Prostate gland (tissue), 2 donors: ENCODE results near the gene PLAAT1. TPM values are rescaled to one million over a fixed set of nuclear protein-coding genes. Genes with fewer than 3 reads are reported as not detected.

Experiments used
- DNase-seq: peaks from one replicate; pipeline ENCODE4 v3.0.0-alpha.2; 2019; ENCODE audit warnings: low spot score
- H3K27ac ChIP-seq, 2 donors: fragments of 200-600 bp; sonication (generic); 2 replicates each; pipeline ENCODE4 v1.5.1; 2017 to 2019
- H3K27me3 ChIP-seq: fragments of 200-600 bp; sonication (generic); replicated peaks from 2 replicates; pipeline ENCODE4 v1.5.1; 2019; ENCODE audit not compliant: insufficient read depth
- H3K36me3 ChIP-seq, 2 donors: fragments of 200-600 bp; sonication (generic); 1 replicate in 1 of 2; 2 replicates in 1 of 2; pipeline versions ENCODE4 v1.5.1 to v1.8.1; 2017 to 2019
- H3K4me1 ChIP-seq: fragments of 200-600 bp; sonication (generic); replicated peaks from 2 replicates; pipeline ENCODE4 v1.5.1; 2019
- H3K4me3 ChIP-seq, 2 donors: fragments of 200-600 bp; sonication (generic); 2 replicates each; pipeline ENCODE4 v1.5.1; 2017 to 2019
- H3K9me3 ChIP-seq: fragments of 200-600 bp; sonication (generic); 2 replicates; pipeline ENCODE4 v1.5.1; 2017
- CTCF ChIP-seq, 4 experiments: fragments of 200-600 bp in 2 of 4; fragments of 450-650 bp in 2 of 4; sonication (generic) in 2 of 4; IDR thresholded peaks; 1 replicate in 3 of 4; 2 replicates in 1 of 4; pipeline ENCODE4 v1.5.1; 2016 to 2019; ENCODE audit warnings: antibody characterized with exemption in 4 of 4, mild to moderate bottlenecking in 2 of 4, moderate library complexity in 2 of 4
- POLR2A ChIP-seq: fragments of 450-650 bp; IDR thresholded peaks from one replicate; pipeline ENCODE4 v1.6.1; 2016; ENCODE audit warnings: antibody characterized with exemption, mild to moderate bottlenecking
- POLR2AphosphoS5 ChIP-seq: sonication (generic); formaldehyde crosslinking; IDR thresholded peaks from one replicate; pipeline ENCODE4 v1.6.1; 2017; ENCODE audit warnings: antibody characterized with exemption
- WGBS: methylation state at CpG from one replicate; pipeline ENCODE4 v1.1.5; 2018; 5-methylcytosine and 5-hydroxymethylcytosine counted together
- intact Hi-C: fragments of 100-400 bp; cut with DNase I; formaldehyde crosslinking; loops from one replicate; pipeline ENCODE4 v1.14.2; 2022
- total RNA-seq, 2 donors: library from RNA; depleted of rRNA; stranded (reverse); fragments of >200 nt; gene quantifications; one replicate each; pipeline ENCODE4 v1.1.0, GENCODE V29; 2016

The PLAAT1 gene
- total RNA-seq, 2 donors from 2014 or later, result 12.5 TPM; not detected in 1

- no peak for DNase-seq
- H3K9me3 ChIP-seq, result no peaks in the 10 kb centered on the region
- H3K36me3 ChIP-seq, result no peaks in the 10 kb centered on the region
- TF ChIP-seq CTCF (IDR thresholded peaks at IDR 0.05) (no peak), POLR2A (no peak), POLR2AphosphoS5 (no peak)
- no peak overlapping the region for H3K4me3 ChIP-seq
- no peaks in the 10 kb centered on the region for H3K27me3 ChIP-seq
- WGBS, result 81% methylated on average over 3 of the region's 3 CpGs
- no peak overlapping the region for H3K27ac ChIP-seq
- intact Hi-C loops, result no loop called here
- H3K4me1 ChIP-seq, result no peaks in the 10 kb centered on the region
Measured at GRCh38 chr3:193269343-193270028, 28.5 kb downstream of the PLAAT1 start.

DNA sequence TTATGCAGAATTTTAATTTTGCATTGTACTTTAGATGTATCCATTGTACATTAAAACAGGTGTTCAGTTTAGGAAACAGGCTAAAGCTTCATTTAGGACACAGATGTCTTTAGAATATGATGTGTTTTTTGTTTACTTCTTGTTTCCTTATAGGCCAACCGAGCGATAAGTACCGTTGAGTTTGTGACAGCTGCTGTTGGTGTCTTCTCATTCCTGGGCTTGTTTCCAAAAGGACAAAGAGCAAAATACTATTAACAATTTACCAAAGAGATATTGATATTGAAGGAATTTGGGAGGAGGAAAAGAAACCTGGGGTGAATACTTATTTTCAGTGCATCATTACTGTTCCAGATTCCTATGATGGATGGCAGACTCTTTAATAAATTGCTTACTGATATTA, 29.4 kb downstream of the PLAAT1 start:
- Histone ChIP-seq H3K27me3 (no peaks in the 10 kb centered on the region), H3K4me1 (no peaks in the 10 kb centered on the region)
- WGBS, result 58% methylated on average over 3 of the region's 3 CpGs

DNA sequence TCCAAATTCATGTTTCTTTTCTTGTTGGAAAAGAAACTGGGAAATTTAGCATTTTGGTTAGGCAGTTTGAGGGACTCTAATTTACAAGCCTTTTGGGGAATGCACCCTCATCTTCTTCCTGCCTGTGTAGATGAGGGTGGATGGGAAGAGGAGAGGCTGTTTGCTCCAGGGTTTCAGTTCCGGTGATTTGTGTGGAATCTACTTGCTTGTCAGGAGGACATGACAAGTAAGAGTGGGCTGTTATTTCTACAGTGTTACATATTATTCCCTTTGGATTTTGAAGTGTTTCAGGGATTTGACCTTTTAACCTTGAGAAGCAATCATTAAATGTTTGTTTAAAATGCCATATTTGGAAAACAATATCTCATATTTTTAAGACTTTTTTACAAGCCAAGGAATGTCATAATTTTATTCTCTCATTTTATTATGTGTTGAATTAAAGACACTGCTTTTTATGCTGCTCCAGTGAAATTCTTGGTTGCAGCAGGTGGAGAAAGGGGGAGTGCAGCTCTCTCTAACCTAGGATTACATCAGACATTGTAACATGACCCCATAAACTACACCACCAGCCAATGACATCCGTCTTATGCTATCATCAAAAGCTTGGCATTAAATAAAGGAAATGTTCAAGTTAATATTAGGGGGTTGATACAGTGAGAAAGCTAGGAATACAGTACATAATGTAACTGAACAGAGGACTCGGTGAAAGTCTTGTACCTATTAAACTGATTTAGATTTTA, 30.2 kb downstream of the PLAAT1 start:
- no peak overlapping the region for H3K4me3 ChIP-seq
- 56% methylated on average over 3 of the region's 3 CpGs for WGBS

More for the DNA sequence above, 29.4 kb downstream of the PLAAT1 start:
- intact Hi-C loops, result no loop called here
- Histone ChIP-seq H3K27ac (no peak overlapping the region), H3K36me3 (no peaks in the 10 kb centered on the region), H3K9me3 (no peaks in the 10 kb centered on the region), H3K4me3 (no peak overlapping the region)
- no peak for DNase-seq
- TF ChIP-seq CTCF (IDR thresholded peaks at IDR 0.05), result no peak
- TF ChIP-seq POLR2AphosphoS5, result no peak
- no peak for TF ChIP-seq POLR2A

GRCh38 chr3:193292386-193292785, 51.4 kb downstream of the PLAAT1 start:
- no peak overlapping the region for H3K4me3 ChIP-seq
- no peak for TF ChIP-seq POLR2A
- no peak for TF ChIP-seq CTCF (IDR thresholded peaks at IDR 0.05)
- TF ChIP-seq POLR2AphosphoS5, result no peak
- H3K27ac ChIP-seq, result no peak overlapping the region
- no peak for DNase-seq
- no peaks in the 10 kb centered on the region for H3K9me3 ChIP-seq
- intact Hi-C loops, result no loop called here
- H3K4me1 ChIP-seq, result no peaks in the 10 kb centered on the region
- no peaks in the 10 kb centered on the region for H3K27me3 ChIP-seq
- H3K36me3 ChIP-seq, result no peaks in the 10 kb centered on the region
- 79% methylated on average over 3 of the region's 3 CpGs for WGBS

More for the DNA sequence above, 30.2 kb downstream of the PLAAT1 start:
- H3K9me3 ChIP-seq, result no peaks in the 10 kb centered on the region
- no peak for DNase-seq
- H3K4me1 ChIP-seq, result no peaks in the 10 kb centered on the region
- no peaks in the 10 kb centered on the region for H3K36me3 ChIP-seq
- H3K27ac ChIP-seq, result no peak overlapping the region
- TF ChIP-seq POLR2A (no peak), POLR2AphosphoS5 (no peak), CTCF (IDR thresholded peaks at IDR 0.05) (no peak)
- intact Hi-C loops, result no loop called here
- H3K27me3 ChIP-seq, result no peaks in the 10 kb centered on the region

DNA sequence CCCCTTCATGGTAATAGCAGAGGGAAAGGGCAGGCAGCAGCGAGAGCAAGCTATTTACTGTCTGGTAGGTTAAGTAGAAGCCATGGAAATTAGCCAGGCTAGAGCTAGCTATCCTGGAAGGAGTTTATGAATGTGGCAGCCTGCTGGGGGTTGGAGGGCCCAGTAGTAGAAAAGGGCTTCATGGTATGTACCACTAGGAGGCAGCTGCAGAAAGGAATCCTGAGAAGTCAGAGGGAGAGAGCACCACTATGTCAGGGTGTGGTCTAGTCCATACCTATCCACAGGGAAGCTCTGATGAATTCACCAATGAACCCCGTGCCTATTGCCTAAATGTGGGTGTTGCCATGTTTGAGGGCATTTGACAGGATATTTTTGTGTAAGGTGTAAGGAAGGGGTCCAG, 55.0 kb downstream of the PLAAT1 start:
- Histone ChIP-seq H3K4me1 (no peaks in the 10 kb centered on the region), H3K9me3 (no peaks in the 10 kb centered on the region), H3K27me3 (no peaks in the 10 kb centered on the region), H3K27ac (no peak overlapping the region), H3K36me3 (no peaks in the 10 kb centered on the region), H3K4me3 (no peak overlapping the region)
- DNase-seq, result no peak
- TF ChIP-seq POLR2AphosphoS5 (no peak), CTCF (IDR thresholded peaks at IDR 0.05) (no peak), POLR2A (no peak)
- intact Hi-C loops, result no loop called here
- 81% methylated on average over 2 of the region's 2 CpGs for WGBS
